Activated naive CD4-positive, alpha-beta T cell treated with anti-CD3 and anti-CD28 coated beads for 36 hours (primary cell): ENCODE measurements around the gene KIF16B. TPM values are rescaled to one million over a fixed set of nuclear protein-coding genes. Genes with fewer than 3 reads are reported as not detected.

Source experiments
- CTCF ChIA-PET: fragments of 350-600 bp; sonication (Branson Sonifier 250); formaldehyde crosslinking; loops from one replicate; lab custom pipeline; 2021; ENCODE audit warnings: antibody characterized with exemption; lab: Charles Lee
- DNase-seq: peaks from one replicate; pipeline ENCODE4 v3.0.0-alpha.2; 2020
- H3K27ac Mint-ChIP-seq: one replicate; pipeline ENCODE4 v1.8.0; 2021; ENCODE audit warnings: mild to moderate bottlenecking, mixed read lengths
- H3K27me3 Mint-ChIP-seq: one replicate; pipeline ENCODE4 v1.8.0; 2021; ENCODE audit warnings: low read depth, mixed read lengths
- H3K36me3 Mint-ChIP-seq: one replicate; pipeline ENCODE4 v1.8.0; 2021; ENCODE audit warnings: low read depth, mixed read lengths
- H3K4me1 Mint-ChIP-seq: one replicate; pipeline ENCODE4 v1.8.0; 2021; ENCODE audit warnings: low read depth, mixed read lengths
- H3K4me3 Mint-ChIP-seq: one replicate; pipeline ENCODE4 v1.8.0; 2021; ENCODE audit warnings: mild to moderate bottlenecking, moderate library complexity, mixed read lengths
- H3K9me3 Mint-ChIP-seq: one replicate; pipeline ENCODE4 v1.8.0; 2021; ENCODE audit warnings: mixed read lengths
- intact Hi-C: fragments of 100-400 bp; cut with micrococcal nuclease; formaldehyde crosslinking; loops from one replicate; pipeline ENCODE4 v1.15.1; 2023
- total RNA-seq, 2 experiments: library from RNA; stranded (reverse); gene quantifications; one replicate each; pipeline ENCODE4 v1.2.3, GENCODE V29; 2021

The KIF16B gene
- total RNA-seq, 2 experiments from 2014 or later: 5.1 to 5.6 TPM

- intact Hi-C loops: no loop called here
- H3K4me3 Mint-ChIP-seq: no peak overlapping the region
- H3K4me1 Mint-ChIP-seq: no peaks in the 10 kb centered on the region
- CTCF ChIA-PET: no interaction called here
- no peak for DNase-seq
- no peaks in the 10 kb centered on the region for H3K27me3 Mint-ChIP-seq
- H3K27ac Mint-ChIP-seq: no peak overlapping the region
- H3K36me3 Mint-ChIP-seq: peaks cover 22% of the 10 kb centered on the region
- no peaks in the 10 kb centered on the region for H3K9me3 Mint-ChIP-seq
Observed at GRCh38 chr20:16393297-16393696, 180.0 kb downstream of the KIF16B start.

GRCh38 chr20:16392346-16392745, 180.9 kb downstream of the KIF16B start:
- Mint-ChIP-seq H3K9me3 (no peaks in the 10 kb centered on the region), H3K27me3 (no peaks in the 10 kb centered on the region), H3K4me3 (no peak overlapping the region), H3K27ac (no peak overlapping the region), H3K4me1 (no peaks in the 10 kb centered on the region), H3K36me3 (peaks cover 15% of the 10 kb centered on the region)
- CTCF ChIA-PET: no interaction called here
- no peak for DNase-seq
- intact Hi-C loops: no loop called here

GRCh38 chr20:16390991-16391390, 182.3 kb downstream of the KIF16B start:
- intact Hi-C loops: no loop called here
- no peak for DNase-seq
- H3K27ac Mint-ChIP-seq: no peak overlapping the region
- peaks cover 14% of the 10 kb centered on the region for H3K36me3 Mint-ChIP-seq
- H3K4me3 Mint-ChIP-seq: no peak overlapping the region
- no peaks in the 10 kb centered on the region for H3K9me3 Mint-ChIP-seq
- no peaks in the 10 kb centered on the region for H3K27me3 Mint-ChIP-seq
- CTCF ChIA-PET: no interaction called here
- no peaks in the 10 kb centered on the region for H3K4me1 Mint-ChIP-seq

GRCh38 chr20:16388731-16389130, 184.5 kb downstream of the KIF16B start:
- Mint-ChIP-seq H3K9me3 (no peaks in the 10 kb centered on the region), H3K36me3 (peaks cover 21% of the 10 kb centered on the region), H3K4me3 (no peak overlapping the region), H3K4me1 (no peaks in the 10 kb centered on the region), H3K27me3 (no peaks in the 10 kb centered on the region), H3K27ac (no peak overlapping the region)
- CTCF ChIA-PET: no interaction called here
- intact Hi-C loops: no loop called here
- no peak for DNase-seq

- no peaks in the 10 kb centered on the region for H3K4me1 Mint-ChIP-seq
- no peaks in the 10 kb centered on the region for H3K9me3 Mint-ChIP-seq
Observed at GRCh38 chr20:16387666-16388065, 185.6 kb downstream of the KIF16B start.

GRCh38 chr20:16385891-16386290, 187.4 kb downstream of the KIF16B start:
- intact Hi-C loops: no loop called here
- no peak for DNase-seq
- CTCF ChIA-PET: no interaction called here
- Mint-ChIP-seq H3K27me3 (no peaks in the 10 kb centered on the region), H3K4me3 (no peak overlapping the region), H3K36me3 (peaks cover 19% of the 10 kb centered on the region), H3K4me1 (no peaks in the 10 kb centered on the region), H3K27ac (no peak overlapping the region), H3K9me3 (no peaks in the 10 kb centered on the region)

More at GRCh38 chr20:16387666-16388065, 185.6 kb downstream of the KIF16B start:
- intact Hi-C loops: no loop called here
- H3K4me3 Mint-ChIP-seq: no peak overlapping the region
- no peak for DNase-seq
- no peaks in the 10 kb centered on the region for H3K27me3 Mint-ChIP-seq
- H3K27ac Mint-ChIP-seq: no peak overlapping the region
- CTCF ChIA-PET: interaction anchor here (1.3 kb wide), 1 partner anchor 88 kb away, joined by 3 read pairs; no protein-coding TSS in a partner anchor
- peaks cover 16% of the 10 kb centered on the region for H3K36me3 Mint-ChIP-seq

- Mint-ChIP-seq H3K4me1 (no peaks in the 10 kb centered on the region), H3K27ac (no peak overlapping the region), H3K36me3 (peaks cover 16% of the 10 kb centered on the region), H3K27me3 (no peaks in the 10 kb centered on the region), H3K4me3 (no peak overlapping the region), H3K9me3 (no peaks in the 10 kb centered on the region)
- intact Hi-C loops: no loop called here
- CTCF ChIA-PET: no interaction called here
- DNase-seq: no peak
Observed at GRCh38 chr20:16385462-16385861, 187.8 kb downstream of the KIF16B start.

- intact Hi-C loops: no loop called here
Observed at GRCh38 chr20:16381444-16381843, 191.8 kb downstream of the KIF16B start.

GRCh38 chr20:16378712-16379370, 194.4 kb downstream of the KIF16B start:
- H3K36me3 Mint-ChIP-seq: peaks cover 37% of the 10 kb centered on the region
- no peak overlapping the region for H3K4me3 Mint-ChIP-seq
- no peaks in the 10 kb centered on the region for H3K9me3 Mint-ChIP-seq
- intact Hi-C loops: loop anchor here (10.0 kb wide), 1 partner anchor 64 kb away; no protein-coding TSS in a partner anchor
- DNase-seq: no peak
- CTCF ChIA-PET: no interaction called here
- H3K27ac Mint-ChIP-seq: no peak overlapping the region
- H3K4me1 Mint-ChIP-seq: no peaks in the 10 kb centered on the region
- H3K27me3 Mint-ChIP-seq: no peaks in the 10 kb centered on the region

More at GRCh38 chr20:16381444-16381843, 191.8 kb downstream of the KIF16B start:
- no peaks in the 10 kb centered on the region for H3K9me3 Mint-ChIP-seq
- no peak overlapping the region for H3K4me3 Mint-ChIP-seq
- H3K27me3 Mint-ChIP-seq: no peaks in the 10 kb centered on the region
- H3K27ac Mint-ChIP-seq: no peak overlapping the region
- CTCF ChIA-PET: no interaction called here
- H3K4me1 Mint-ChIP-seq: no peaks in the 10 kb centered on the region
- H3K36me3 Mint-ChIP-seq: peaks cover 31% of the 10 kb centered on the region
- no peak for DNase-seq

- no peaks in the 10 kb centered on the region for H3K9me3 Mint-ChIP-seq
- H3K4me1 Mint-ChIP-seq: no peaks in the 10 kb centered on the region
- no peaks in the 10 kb centered on the region for H3K27me3 Mint-ChIP-seq
- H3K27ac Mint-ChIP-seq: no peak overlapping the region
- intact Hi-C loops: loop anchor here (10.0 kb wide), 1 partner anchor 63 kb away; no protein-coding TSS in a partner anchor
- no peak overlapping the region for H3K4me3 Mint-ChIP-seq
- CTCF ChIA-PET: no interaction called here
- H3K36me3 Mint-ChIP-seq: peaks cover 38% of the 10 kb centered on the region
- DNase-seq: no peak
Observed at GRCh38 chr20:16378122-16378521, 195.1 kb downstream of the KIF16B start.

- Mint-ChIP-seq H3K27me3 (no peaks in the 10 kb centered on the region), H3K27ac (no peak overlapping the region), H3K36me3 (peaks cover 42% of the 10 kb centered on the region), H3K4me3 (no peak overlapping the region), H3K4me1 (no peaks in the 10 kb centered on the region), H3K9me3 (no peaks in the 10 kb centered on the region)
- DNase-seq: no peak
- CTCF ChIA-PET: no interaction called here
- intact Hi-C loops: no loop called here
Observed at GRCh38 chr20:16369441-16369840, 203.8 kb downstream of the KIF16B start.

GRCh38 chr20:16368645-16369292, 204.5 kb downstream of the KIF16B start:
- Mint-ChIP-seq H3K4me1 (no peaks in the 10 kb centered on the region), H3K27ac (no peak overlapping the region), H3K36me3 (peaks cover 40% of the 10 kb centered on the region), H3K27me3 (no peaks in the 10 kb centered on the region), H3K9me3 (no peaks in the 10 kb centered on the region), H3K4me3 (no peak overlapping the region)
- no peak for DNase-seq
- CTCF ChIA-PET: no interaction called here
- intact Hi-C loops: no loop called here
